Ectodermal cell (in vitro differentiated cells): Measurements from ENCODE around the gene HBEGF. TPM values are rescaled to one million over a fixed set of nuclear protein-coding genes. Genes with fewer than 3 reads are reported as not detected.

ENCODE experiments used
- H3K27ac ChIP-seq: 2 replicates; pipeline ENCODE4 v1.7.0; 2013; ENCODE audit warnings: mild to moderate bottlenecking, low read depth, low read length; ENCODE audit not compliant: insufficient read depth, poor library complexity, severe bottlenecking
- H3K27me3 ChIP-seq: 2 replicates; pipeline ENCODE4 v1.7.0; 2013; ENCODE audit warnings: mild to moderate bottlenecking, low read length; ENCODE audit not compliant: insufficient read depth, control insufficient read depth, poor library complexity, severe bottlenecking
- H3K36me3 ChIP-seq: one replicate; pipeline ENCODE4 v1.7.0; 2013; ENCODE audit warnings: low read length; ENCODE audit not compliant: control insufficient read depth, insufficient read depth
- H3K4me1 ChIP-seq: one replicate; pipeline ENCODE4 v1.7.0; 2013; ENCODE audit warnings: low read length; ENCODE audit not compliant: control insufficient read depth, insufficient read depth
- H3K4me3 ChIP-seq: 2 replicates; pipeline ENCODE4 v1.7.0; 2013; ENCODE audit warnings: low read depth, low read length, control low read depth; ENCODE audit not compliant: insufficient read depth
- H3K9me3 ChIP-seq: 2 replicates; pipeline ENCODE4 v1.7.0; 2013; ENCODE audit warnings: mild to moderate bottlenecking, low read length, moderate library complexity; ENCODE audit not compliant: control insufficient read depth
- whole genome bisulfite sequencing, 2 experiments: methylation state at CpG; one replicate each; pipeline ENCODE4 v1.1.7; 2013; ENCODE audit warnings: missing lambda C conversion rate in 2 of 2; 5-methylcytosine and 5-hydroxymethylcytosine counted together
- polyA plus RNA-seq, 4 experiments: library from polyadenylated mRNA; stranded (reverse); fragments of 50-300 nt; gene quantifications; one replicate each; pipeline ENCODE4 v1.2.3, GENCODE V29; 2013

HBEGF gene, protein sequence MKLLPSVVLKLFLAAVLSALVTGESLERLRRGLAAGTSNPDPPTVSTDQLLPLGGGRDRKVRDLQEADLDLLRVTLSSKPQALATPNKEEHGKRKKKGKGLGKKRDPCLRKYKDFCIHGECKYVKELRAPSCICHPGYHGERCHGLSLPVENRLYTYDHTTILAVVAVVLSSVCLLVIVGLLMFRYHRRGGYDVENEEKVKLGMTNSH
- 3.5 TPM for polyA plus RNA-seq (2013, experiment 1 of 4)
- 2.9 TPM for polyA plus RNA-seq (2013, experiment 2 of 4)
- 3.7 TPM for polyA plus RNA-seq (2013, experiment 3 of 4)
- 4.0 TPM for polyA plus RNA-seq (2013, experiment 4 of 4)

DNA sequence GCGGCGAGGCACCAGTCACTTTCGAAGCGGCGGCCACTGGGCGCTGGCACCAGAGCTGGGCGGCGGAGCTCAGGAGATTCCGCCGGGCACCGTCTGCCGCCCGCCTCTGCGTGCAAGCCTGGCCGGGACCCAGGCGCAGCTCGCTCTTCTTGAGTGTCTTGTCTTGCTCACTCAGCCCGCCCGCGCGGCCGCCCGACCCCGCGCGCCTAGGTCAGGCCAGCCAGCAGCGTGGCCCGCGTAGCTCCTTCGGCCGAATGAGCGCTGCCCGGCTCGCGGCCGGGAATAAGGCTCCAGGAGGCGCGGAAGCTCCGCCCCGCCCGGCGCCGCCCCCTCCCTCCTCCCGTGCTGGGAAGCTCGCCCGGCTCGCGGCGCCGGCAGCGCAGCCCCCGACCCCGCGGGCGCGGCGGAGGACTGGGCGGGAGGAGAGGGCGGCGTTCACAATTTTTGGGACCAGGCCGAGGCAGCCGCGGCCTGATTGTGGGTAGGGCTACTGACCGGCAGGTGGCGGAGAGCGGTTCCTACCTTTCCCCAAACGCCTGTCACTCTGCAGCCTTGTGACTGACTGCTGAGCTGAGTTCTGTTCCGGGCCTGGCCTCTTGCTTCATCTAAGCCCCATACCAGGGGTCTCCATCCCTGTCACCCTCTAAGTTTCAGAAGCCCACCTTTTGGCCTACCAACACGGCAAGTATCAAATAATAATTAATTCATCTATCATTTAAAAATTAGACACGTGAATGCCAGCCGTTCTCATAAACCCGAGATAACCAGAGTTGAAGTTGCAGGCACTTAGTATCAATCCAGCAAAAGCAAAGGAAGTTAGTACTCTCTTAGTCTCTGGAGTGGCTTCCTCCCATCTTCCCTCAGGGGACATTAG is at the start of gene HBEGF:
TSS of gene HBEGF (minus strand) at position 256 of the 874 bp plus-strand sequence. CDS start 275 bp downstream, outside the sequence.
- 4% methylated on average over 69 to 72 of the region's 72 CpGs for WGBS, 2 experiments
- Histone ChIP-seq H3K4me3 (peak within 1 kb of the TSS; percentile 65), H3K27ac (peak within 1 kb of the TSS; percentile 4), H3K27me3 (peaks cover 18% of the 10 kb centered on the region), H3K36me3 (no peaks in the 10 kb centered on the region), H3K9me3 (no peaks in the 10 kb centered on the region), H3K4me1 (peaks cover 6% of the 10 kb centered on the region)

DNA sequence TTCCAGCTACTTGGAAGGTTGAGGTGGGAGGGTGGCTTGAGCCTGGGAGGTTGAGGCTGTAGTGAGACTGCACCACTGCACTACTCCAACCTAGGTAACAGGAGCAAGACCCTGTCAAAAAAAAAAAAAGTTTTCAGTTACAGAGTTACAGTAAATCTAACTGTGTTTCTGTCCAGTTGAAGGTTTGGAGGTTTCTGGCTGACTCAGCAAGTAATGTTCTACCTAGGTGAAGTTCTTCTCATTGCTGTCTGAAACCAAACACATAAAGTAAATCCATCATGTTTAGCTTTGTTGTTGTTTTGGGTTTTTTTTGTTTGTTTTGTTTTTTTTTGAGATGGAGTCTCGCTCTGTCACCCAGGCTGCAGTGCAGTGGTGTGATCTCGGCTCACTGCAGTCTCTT is 47.3 kb upstream of the HBEGF start:
- no peaks in the 10 kb centered on the region for H3K36me3 ChIP-seq
- H3K4me3 ChIP-seq = no peak overlapping the region
- 83 to 100% methylated on average over 2 of the region's 2 CpGs for WGBS, 2 experiments
- H3K9me3 ChIP-seq = no peaks in the 10 kb centered on the region
- no peak overlapping the region for H3K27ac ChIP-seq
- H3K4me1 ChIP-seq = no peaks in the 10 kb centered on the region
- no peaks in the 10 kb centered on the region for H3K27me3 ChIP-seq

DNA sequence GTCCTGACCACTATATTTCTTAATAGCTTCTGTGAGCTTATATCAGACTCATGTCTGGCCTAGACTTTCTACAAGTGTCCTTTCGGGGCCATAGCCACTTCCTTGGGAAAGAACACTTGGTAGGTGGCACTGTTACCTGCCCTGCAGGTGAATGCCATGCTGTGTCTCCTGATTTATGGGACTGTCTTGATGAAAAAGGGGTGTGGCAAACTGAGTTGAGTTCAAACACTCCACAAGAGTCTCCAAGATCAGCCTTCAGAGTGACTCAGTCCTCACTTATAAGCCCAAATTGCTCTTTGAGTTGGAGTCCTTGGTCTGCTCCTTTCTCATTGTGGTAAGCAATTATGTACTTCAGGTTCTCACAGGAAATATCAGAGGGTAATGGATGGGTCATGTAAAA is 45.3 kb upstream of the HBEGF start:
- Histone ChIP-seq H3K27me3 (no peaks in the 10 kb centered on the region), H3K36me3 (no peaks in the 10 kb centered on the region), H3K4me3 (no peak overlapping the region), H3K27ac (no peak overlapping the region), H3K9me3 (no peaks in the 10 kb centered on the region), H3K4me1 (no peaks in the 10 kb centered on the region)
- whole genome bisulfite sequencing, 2 experiments = 89 to 96% methylated on average over 1 of the region's 1 CpG

DNA sequence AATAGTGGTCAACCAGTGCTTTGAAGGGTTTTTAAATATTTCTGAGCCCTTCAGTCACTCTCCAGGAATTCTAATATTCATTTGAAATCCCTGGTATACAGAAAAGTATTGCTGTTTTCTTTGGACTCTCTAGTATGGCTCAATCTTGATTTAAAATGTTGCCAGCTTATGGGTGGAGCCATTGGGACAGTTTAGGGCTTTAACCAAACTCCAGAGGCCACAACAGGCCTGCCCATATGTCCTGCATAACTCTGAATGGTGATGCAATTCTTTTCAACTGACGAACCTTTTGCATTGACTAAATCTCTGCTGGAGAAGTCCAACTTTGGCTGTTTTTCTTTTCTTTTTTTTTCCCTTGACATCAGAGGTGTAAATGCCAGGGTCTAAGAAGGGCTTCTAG is 44.9 kb upstream of the HBEGF start:
- Histone ChIP-seq H3K9me3 (no peaks in the 10 kb centered on the region), H3K36me3 (no peaks in the 10 kb centered on the region), H3K27ac (no peak overlapping the region)

DNA sequence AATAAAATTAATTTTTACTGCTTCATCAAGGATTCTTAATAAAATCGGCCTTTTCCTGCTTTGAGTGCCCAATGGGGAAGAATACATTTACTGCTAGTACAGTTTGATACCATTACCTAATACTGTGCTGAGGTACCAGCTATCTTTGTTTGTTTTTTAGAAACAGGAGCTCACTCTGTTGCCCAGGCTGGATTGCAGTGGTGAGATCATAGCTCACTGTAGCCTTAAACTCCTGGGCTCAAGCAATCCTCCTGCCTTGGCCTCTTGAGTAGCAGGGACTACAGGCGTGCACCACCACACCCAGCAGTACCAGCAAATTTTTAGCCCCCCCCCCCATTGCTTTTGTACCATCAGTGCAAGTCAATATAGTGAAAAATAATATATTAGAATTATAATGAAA is 41.6 kb upstream of the HBEGF start:
- no peak overlapping the region for H3K4me3 ChIP-seq
- H3K4me1 ChIP-seq = no peaks in the 10 kb centered on the region
- H3K27me3 ChIP-seq = no peaks in the 10 kb centered on the region
- 94 to 100% methylated on average over 1 to 2 of the region's 2 CpGs for WGBS, 2 experiments
- H3K27ac ChIP-seq = no peak overlapping the region
- H3K9me3 ChIP-seq = no peaks in the 10 kb centered on the region
- H3K36me3 ChIP-seq = no peaks in the 10 kb centered on the region

More for the DNA sequence above, 44.9 kb upstream of the HBEGF start:
- no peaks in the 10 kb centered on the region for H3K4me1 ChIP-seq
- 85% methylated on average over 1 of the region's 1 CpG for WGBS, 2 experiments
- no peak overlapping the region for H3K4me3 ChIP-seq
- H3K27me3 ChIP-seq = no peaks in the 10 kb centered on the region

DNA sequence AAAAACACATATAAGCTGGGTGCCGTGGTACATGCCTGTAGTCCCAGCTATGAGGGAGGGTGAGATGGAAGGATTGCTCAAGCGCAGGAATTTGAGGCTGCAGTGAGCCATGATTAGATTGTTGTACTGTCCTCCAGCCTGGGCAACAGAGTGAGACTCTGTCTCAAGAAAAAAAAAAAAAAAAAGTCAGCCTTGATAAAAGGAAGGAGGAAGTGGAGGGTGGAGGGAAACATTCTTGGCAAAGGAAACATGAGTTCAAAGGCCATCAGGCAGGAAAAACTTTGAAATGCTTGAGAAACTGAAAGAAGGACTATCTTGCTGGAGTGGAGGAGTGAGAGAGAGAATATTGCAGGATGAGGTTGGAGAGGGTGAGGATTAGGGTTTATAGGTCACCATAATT is 36.9 kb upstream of the HBEGF start:
- H3K36me3 ChIP-seq = no peaks in the 10 kb centered on the region
- no peaks in the 10 kb centered on the region for H3K9me3 ChIP-seq
- 89 to 91% methylated on average over 2 of the region's 2 CpGs for WGBS, 2 experiments
- no peaks in the 10 kb centered on the region for H3K4me1 ChIP-seq
- H3K27me3 ChIP-seq = no peaks in the 10 kb centered on the region
- no peak overlapping the region for H3K27ac ChIP-seq
- H3K4me3 ChIP-seq = no peak overlapping the region

DNA sequence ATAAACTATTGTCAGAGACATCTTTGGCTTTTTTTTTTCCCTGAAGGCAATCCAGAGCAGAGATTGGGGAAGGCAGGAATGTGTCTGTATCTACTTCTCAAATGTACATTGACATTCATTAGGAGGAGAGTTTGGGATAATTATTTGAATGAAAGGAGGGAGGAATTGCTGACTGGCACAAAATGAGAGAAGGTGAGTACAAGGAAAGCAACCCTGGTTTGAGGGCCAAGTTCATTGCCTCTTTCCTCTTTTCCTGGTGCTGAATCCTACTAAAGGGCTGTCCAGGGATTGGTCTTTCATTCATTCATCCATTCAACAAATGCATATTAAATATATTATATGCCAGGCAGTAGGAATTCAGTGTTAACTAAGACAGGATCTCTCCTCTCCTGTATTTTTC is 36.5 kb upstream of the HBEGF start:
- no peak overlapping the region for H3K4me3 ChIP-seq
- no peaks in the 10 kb centered on the region for H3K36me3 ChIP-seq
- no peaks in the 10 kb centered on the region for H3K9me3 ChIP-seq
- no peak overlapping the region for H3K27ac ChIP-seq
- H3K4me1 ChIP-seq = no peaks in the 10 kb centered on the region
- no peaks in the 10 kb centered on the region for H3K27me3 ChIP-seq

DNA sequence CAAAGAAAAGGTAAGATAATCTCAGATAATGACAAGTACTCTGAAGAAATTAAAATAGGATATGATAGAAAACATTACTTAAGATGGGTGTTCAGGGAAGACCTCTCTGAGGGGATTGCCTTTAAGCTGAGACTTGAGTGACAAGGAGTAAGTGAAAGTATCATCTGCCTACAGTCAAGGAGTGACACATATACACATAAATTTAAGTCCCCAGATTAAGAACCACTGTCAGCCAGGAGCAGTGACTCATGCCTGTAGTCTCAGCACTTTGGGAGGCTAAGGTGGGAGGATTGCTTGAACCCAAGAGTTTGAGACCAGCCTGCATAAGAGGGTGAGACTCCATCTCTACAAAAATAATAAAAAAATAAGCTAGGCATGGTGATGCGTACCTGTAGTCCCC is 35.6 kb upstream of the HBEGF start:
- no peak overlapping the region for H3K27ac ChIP-seq
- H3K27me3 ChIP-seq = no peaks in the 10 kb centered on the region
- 90 to 95% methylated on average over 1 of the region's 1 CpG for WGBS, 2 experiments
- H3K9me3 ChIP-seq = no peaks in the 10 kb centered on the region
- H3K4me3 ChIP-seq = no peak overlapping the region
- no peaks in the 10 kb centered on the region for H3K36me3 ChIP-seq
- H3K4me1 ChIP-seq = no peaks in the 10 kb centered on the region

DNA sequence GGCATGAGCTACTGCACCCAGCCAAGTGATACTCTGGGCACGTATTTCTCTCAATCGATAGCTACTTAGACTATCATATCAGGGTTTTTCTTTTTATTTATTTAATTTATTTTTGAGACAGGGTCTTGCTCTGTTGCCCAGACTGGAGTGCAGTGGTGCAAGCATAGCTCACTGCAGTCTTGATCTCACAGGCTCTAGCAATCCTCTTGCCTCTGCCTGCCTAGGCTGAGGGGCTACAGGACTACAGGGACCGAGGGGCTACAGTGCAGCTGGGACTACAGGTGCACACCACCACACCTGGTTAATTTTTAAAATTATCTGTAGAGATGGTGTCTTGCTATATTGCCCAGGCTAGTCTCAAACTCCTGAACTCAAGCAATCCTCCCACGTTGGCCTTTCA is 34.9 kb upstream of the HBEGF start:
- Histone ChIP-seq H3K4me3 (no peak overlapping the region), H3K27me3 (no peaks in the 10 kb centered on the region), H3K36me3 (no peaks in the 10 kb centered on the region), H3K4me1 (no peaks in the 10 kb centered on the region), H3K27ac (no peak overlapping the region), H3K9me3 (no peaks in the 10 kb centered on the region)
- 82 to 92% methylated on average over 3 to 4 of the region's 4 CpGs for WGBS, 2 experiments

DNA sequence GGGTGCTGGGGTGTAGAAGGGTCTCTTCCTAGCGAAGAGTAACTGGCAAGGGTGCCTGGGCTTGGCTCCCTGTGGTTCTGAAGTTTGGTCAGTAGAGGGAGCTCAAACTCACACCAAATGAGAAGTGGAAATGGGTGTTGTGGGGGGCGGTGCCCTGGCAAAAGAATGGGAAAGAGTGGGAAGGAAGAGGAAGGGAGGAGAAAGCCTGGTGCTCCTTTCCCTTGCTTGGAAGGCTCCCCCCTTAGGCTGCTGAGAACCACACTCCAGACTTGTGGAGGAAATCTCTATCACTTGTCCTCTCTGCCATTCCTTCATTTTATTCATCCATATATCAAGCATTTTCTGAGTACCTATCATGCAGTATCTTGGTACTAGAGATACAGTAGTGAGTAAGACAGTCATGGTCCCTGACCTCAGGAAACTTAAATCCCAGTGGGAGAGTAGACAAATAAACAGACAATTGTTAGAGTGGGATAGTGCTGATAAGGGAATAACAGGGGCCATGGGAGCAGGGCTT is 26.6 kb upstream of the HBEGF start:
- H3K27ac ChIP-seq = no peak overlapping the region
- H3K36me3 ChIP-seq = no peaks in the 10 kb centered on the region
- 22 to 28% methylated on average over 2 of the region's 2 CpGs for WGBS, 2 experiments
- no peak overlapping the region for H3K4me3 ChIP-seq
- H3K4me1 ChIP-seq = no peaks in the 10 kb centered on the region
- no peaks in the 10 kb centered on the region for H3K9me3 ChIP-seq
- no peaks in the 10 kb centered on the region for H3K27me3 ChIP-seq
